Dendritic cell treated with granulocyte-macrophage colony-stimulating factor and Interleukin-4, amounts not matched to agents 40 ng/mL and 50 ng/mL, for 4 days (primary cell): Measurements from ENCODE around the gene NWD2.

ENCODE experiments used
- H3K27ac Mint-ChIP-seq: one replicate; pipeline ENCODE4 v1.8.0; 2022; ENCODE audit warnings: mild to moderate bottlenecking, mixed read lengths
- H3K27me3 Mint-ChIP-seq: one replicate; pipeline ENCODE4 v1.8.0; 2022; ENCODE audit warnings: mild to moderate bottlenecking, mixed read lengths
- H3K36me3 Mint-ChIP-seq: one replicate; pipeline ENCODE4 v1.8.0; 2022; ENCODE audit warnings: low read depth, mixed read lengths
- H3K4me1 Mint-ChIP-seq: one replicate; pipeline ENCODE4 v1.8.0; 2022; ENCODE audit warnings: low read depth, mixed read lengths
- H3K4me3 Mint-ChIP-seq: one replicate; pipeline ENCODE4 v1.8.0; 2022; ENCODE audit warnings: mild to moderate bottlenecking, moderate library complexity, mixed read lengths
- H3K9me3 Mint-ChIP-seq: one replicate; pipeline ENCODE4 v1.8.0; 2022; ENCODE audit warnings: mixed read lengths
- intact Hi-C: fragments of 100-400 bp; cut with micrococcal nuclease; formaldehyde crosslinking; loops from one replicate; pipeline ENCODE4 v1.15.0; 2022

The NWD2 gene

DNA sequence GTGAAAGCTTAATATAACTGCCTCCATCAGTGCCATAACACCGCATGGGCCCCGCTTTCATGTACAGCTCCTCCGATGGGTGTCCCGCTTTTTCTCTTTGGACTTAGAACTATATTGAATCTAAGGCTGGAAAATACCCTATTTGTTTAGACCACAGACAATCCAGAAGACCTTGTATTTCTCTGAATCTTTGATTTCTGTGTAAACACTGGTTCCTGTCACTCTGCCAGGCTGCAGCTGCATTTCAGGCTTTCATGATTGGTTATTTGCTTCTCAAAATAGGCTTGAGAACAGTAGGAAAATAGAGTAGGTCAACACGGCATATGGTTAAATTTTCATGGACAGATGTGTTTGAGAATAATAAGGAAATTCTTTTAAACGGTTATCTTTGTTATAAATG lies 80.0 kb downstream of the NWD2 start:
- no peaks in the 10 kb centered on the region for H3K4me1 Mint-ChIP-seq
- no peaks in the 10 kb centered on the region for H3K36me3 Mint-ChIP-seq
- H3K9me3 Mint-ChIP-seq, result peaks cover 10% of the 10 kb centered on the region
- intact Hi-C loops, result no loop called here
- H3K27ac Mint-ChIP-seq, result no peak overlapping the region
- H3K27me3 Mint-ChIP-seq, result no peaks in the 10 kb centered on the region
- H3K4me3 Mint-ChIP-seq, result no peak overlapping the region

GRCh38 chr4:37326852-37327251 lies 82.3 kb downstream of the NWD2 start:
- H3K4me3 Mint-ChIP-seq, result no peak overlapping the region
- intact Hi-C loops, result no loop called here
- no peaks in the 10 kb centered on the region for H3K9me3 Mint-ChIP-seq
- no peaks in the 10 kb centered on the region for H3K36me3 Mint-ChIP-seq
- H3K27me3 Mint-ChIP-seq, result no peaks in the 10 kb centered on the region
- H3K4me1 Mint-ChIP-seq, result no peaks in the 10 kb centered on the region
- no peak overlapping the region for H3K27ac Mint-ChIP-seq

DNA sequence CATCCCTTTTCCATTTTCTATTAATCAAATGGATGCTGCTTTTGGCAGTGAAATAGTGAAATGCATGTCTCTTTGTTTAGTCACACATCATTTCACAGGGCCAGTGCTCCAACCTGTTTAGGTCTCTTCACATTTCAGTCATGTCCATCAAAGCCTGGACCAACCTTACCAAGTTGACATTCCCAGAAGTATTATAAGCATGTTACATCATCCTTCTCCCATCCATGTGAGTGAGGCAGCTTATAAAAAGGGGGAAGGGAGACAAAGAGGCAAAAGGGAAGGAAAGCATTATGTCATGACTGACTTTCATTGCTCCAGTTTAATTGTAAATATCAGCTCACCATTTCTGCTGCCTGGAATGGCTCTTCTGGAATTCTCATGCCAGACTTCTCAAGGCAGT lies 94.4 kb downstream of the NWD2 start:
- Mint-ChIP-seq H3K4me1 (no peaks in the 10 kb centered on the region), H3K27ac (no peak overlapping the region), H3K4me3 (no peak overlapping the region), H3K36me3 (no peaks in the 10 kb centered on the region), H3K9me3 (no peaks in the 10 kb centered on the region), H3K27me3 (no peaks in the 10 kb centered on the region)
- intact Hi-C loops, result no loop called here

- H3K27me3 Mint-ChIP-seq, result peaks cover 3% of the 10 kb centered on the region
- peaks cover 10% of the 10 kb centered on the region for H3K4me1 Mint-ChIP-seq
- no peaks in the 10 kb centered on the region for H3K36me3 Mint-ChIP-seq
- intact Hi-C loops, result no loop called here
- H3K27ac Mint-ChIP-seq, result no peak overlapping the region
- H3K4me3 Mint-ChIP-seq, result no peak overlapping the region
- H3K9me3 Mint-ChIP-seq, result peaks cover 5% of the 10 kb centered on the region
These were observed 114.2 kb downstream of the NWD2 start for GRCh38 chr4:37358748-37359147.

DNA sequence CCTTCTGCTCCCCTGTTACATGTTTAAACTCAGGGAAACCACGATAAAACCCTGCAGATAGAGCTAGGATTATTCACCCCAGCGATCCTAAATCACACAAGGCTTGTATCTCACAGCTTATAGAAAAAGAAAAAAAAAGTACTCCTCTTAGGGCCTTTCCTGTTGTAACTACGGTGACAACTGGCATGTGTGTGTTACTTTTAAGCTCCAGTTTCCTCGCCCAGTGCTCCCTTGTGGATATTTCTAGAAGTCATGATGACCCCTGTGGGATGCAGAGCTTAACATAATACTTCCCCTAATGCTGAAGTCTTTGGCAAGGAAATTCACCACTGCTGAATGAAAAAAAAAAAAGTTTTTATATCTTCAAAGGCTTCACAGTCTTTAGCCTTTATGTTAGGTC lies 114.7 kb downstream of the NWD2 start:
- H3K27ac Mint-ChIP-seq, result no peak overlapping the region
- peaks cover 10% of the 10 kb centered on the region for H3K4me1 Mint-ChIP-seq
- no peak overlapping the region for H3K4me3 Mint-ChIP-seq
- peaks cover under 1% of the 10 kb centered on the region for H3K9me3 Mint-ChIP-seq
- intact Hi-C loops, result no loop called here
- no peaks in the 10 kb centered on the region for H3K36me3 Mint-ChIP-seq
- H3K27me3 Mint-ChIP-seq, result peaks cover 3% of the 10 kb centered on the region

DNA sequence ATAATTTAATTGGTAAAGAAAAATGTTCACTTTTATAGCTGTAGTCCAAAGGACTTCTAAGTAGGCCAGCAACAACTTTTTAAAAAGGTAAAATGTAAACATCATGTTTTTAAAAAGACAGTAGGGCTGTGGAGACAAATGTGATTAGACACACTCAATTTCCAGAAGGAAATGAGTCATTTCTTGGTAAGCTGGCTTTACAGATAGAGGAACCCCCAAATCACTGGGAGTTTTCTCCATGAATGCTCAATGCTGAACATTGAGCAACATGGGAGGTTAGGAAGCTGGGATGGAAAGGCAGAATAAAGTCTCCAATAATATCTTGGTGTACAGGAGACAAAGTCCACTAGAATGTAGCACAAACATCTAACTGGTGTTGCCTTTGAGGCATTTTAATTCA lies 121.3 kb downstream of the NWD2 start:
- Mint-ChIP-seq H3K27me3 (no peaks in the 10 kb centered on the region), H3K36me3 (no peaks in the 10 kb centered on the region), H3K4me3 (no peak overlapping the region), H3K9me3 (no peaks in the 10 kb centered on the region), H3K4me1 (peaks cover 35% of the 10 kb centered on the region), H3K27ac (no peak overlapping the region)
- intact Hi-C loops, result no loop called here

- Mint-ChIP-seq H3K4me3 (no peak overlapping the region), H3K36me3 (no peaks in the 10 kb centered on the region), H3K4me1 (peaks cover 25% of the 10 kb centered on the region), H3K9me3 (no peaks in the 10 kb centered on the region), H3K27me3 (no peaks in the 10 kb centered on the region), H3K27ac (no peak overlapping the region)
- intact Hi-C loops, result no loop called here
These were observed 123.4 kb downstream of the NWD2 start for GRCh38 chr4:37367901-37368300.

DNA sequence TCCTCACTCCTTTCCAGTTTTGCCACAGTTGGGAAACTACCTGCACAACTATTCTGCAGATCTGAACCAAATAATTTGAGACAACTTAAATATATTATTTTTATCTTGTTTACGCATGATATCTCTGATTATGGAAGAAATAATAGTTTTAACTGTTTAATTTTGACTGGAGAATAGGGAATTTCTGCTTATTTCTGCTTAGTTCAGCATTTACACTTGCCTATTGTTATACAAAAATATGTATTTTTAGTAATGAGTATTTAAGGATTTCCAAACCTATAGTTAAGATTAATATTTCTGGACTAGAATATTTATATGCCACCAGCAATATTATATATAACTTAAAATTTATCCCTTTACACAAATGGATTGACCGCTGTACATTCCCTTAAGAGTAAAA lies 125.5 kb downstream of the NWD2 start:
- no peaks in the 10 kb centered on the region for H3K9me3 Mint-ChIP-seq
- H3K4me1 Mint-ChIP-seq, result peaks cover 19% of the 10 kb centered on the region
- H3K4me3 Mint-ChIP-seq, result no peak overlapping the region
- H3K36me3 Mint-ChIP-seq, result no peaks in the 10 kb centered on the region
- H3K27ac Mint-ChIP-seq, result no peak overlapping the region
- H3K27me3 Mint-ChIP-seq, result no peaks in the 10 kb centered on the region
- intact Hi-C loops, result loop anchor here (10.0 kb wide), 1 partner anchor 125 kb away; the partner anchor contains the start of gene NWD2

DNA sequence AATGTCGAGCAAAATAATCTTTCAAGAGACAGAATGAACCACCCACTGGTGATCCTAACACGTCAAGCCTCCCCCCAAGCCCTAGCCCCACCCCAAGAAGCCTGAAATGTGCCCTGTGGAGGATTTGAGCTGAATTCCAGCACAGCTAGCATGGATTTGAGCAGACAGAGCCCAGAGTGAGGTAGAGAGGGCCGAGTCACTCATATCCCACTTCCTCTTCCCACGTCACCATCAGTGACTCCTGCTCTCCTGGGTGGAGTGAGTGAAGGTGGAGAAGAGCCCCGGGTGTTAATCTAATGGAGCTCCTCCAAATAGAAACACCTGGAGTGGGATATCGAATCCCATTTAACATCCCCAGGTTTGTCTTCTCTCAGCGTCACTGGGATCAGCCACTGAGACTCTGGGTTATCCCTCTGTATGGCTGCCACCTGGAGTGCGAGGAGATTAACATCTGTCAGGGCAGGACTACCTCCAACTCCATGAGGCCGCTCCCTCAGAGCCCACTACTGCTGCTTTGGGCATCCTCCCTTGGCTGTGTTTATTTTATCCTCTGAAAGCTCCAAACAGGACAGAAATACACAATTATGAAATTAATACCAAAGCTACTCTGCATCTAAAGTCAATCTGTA lies 136.6 kb downstream of the NWD2 start:
- Mint-ChIP-seq H3K4me1 (peaks cover 5% of the 10 kb centered on the region), H3K27me3 (no peaks in the 10 kb centered on the region), H3K4me3 (no peak overlapping the region), H3K27ac (no peak overlapping the region), H3K36me3 (no peaks in the 10 kb centered on the region), H3K9me3 (no peaks in the 10 kb centered on the region)
- intact Hi-C loops, result no loop called here

DNA sequence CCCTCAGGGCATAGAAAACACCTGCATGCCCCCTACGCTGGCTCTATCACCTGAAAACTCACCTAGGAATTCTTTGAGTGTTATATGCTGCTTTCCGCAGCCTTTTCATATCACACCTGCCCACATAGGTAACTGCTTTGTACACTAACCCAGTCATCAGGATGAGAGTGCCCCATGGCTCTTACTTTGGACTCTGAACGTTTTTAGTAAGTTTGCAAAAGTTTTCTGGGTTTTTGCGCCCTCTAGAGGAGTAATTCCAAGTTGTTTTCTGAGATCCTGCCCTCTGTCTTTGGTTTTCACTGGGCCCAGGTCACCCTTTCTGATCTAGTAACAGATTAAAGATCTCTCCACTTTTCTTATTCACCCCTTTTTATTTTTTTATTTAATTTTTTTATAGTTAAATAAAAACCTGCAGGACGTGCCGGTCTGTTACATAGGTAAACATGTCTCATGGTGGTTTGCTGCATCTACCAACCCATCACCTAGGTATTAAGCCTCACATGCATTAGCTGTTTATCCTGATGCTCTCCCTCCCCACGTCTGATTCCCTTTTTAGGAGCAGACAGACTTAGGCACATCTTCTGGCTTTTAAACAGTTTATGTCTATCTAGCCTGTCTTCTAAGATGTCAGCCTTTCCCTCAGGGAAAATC lies 139.2 kb downstream of the NWD2 start:
- Mint-ChIP-seq H3K27me3 (no peaks in the 10 kb centered on the region), H3K4me1 (peaks cover 13% of the 10 kb centered on the region), H3K9me3 (no peaks in the 10 kb centered on the region), H3K36me3 (no peaks in the 10 kb centered on the region), H3K4me3 (no peak overlapping the region), H3K27ac (no peak overlapping the region)
- intact Hi-C loops, result no loop called here

DNA sequence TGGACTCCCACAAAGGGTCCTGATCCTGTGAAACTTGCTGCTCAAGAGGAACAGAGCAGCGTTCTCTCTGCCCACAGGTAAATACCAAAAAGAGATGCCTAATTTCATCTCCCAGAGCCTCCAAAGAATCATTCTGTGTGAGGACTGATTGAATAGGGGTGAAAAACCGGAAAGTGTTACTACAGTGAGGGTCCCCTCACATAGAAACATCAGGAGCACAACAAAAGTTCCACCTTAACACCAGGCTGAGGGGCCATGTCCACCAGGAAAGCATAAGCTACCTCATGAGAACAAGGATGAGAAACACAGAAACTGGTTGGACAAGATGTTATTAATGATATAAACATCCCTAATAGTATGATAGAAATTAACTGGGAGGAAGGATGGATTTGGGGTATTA lies 140.9 kb downstream of the NWD2 start:
- no peaks in the 10 kb centered on the region for H3K27me3 Mint-ChIP-seq
- H3K9me3 Mint-ChIP-seq, result no peaks in the 10 kb centered on the region
- H3K4me1 Mint-ChIP-seq, result peaks cover 22% of the 10 kb centered on the region
- H3K36me3 Mint-ChIP-seq, result no peaks in the 10 kb centered on the region
- no peak overlapping the region for H3K4me3 Mint-ChIP-seq
- H3K27ac Mint-ChIP-seq, result no peak overlapping the region
- intact Hi-C loops, result no loop called here

DNA sequence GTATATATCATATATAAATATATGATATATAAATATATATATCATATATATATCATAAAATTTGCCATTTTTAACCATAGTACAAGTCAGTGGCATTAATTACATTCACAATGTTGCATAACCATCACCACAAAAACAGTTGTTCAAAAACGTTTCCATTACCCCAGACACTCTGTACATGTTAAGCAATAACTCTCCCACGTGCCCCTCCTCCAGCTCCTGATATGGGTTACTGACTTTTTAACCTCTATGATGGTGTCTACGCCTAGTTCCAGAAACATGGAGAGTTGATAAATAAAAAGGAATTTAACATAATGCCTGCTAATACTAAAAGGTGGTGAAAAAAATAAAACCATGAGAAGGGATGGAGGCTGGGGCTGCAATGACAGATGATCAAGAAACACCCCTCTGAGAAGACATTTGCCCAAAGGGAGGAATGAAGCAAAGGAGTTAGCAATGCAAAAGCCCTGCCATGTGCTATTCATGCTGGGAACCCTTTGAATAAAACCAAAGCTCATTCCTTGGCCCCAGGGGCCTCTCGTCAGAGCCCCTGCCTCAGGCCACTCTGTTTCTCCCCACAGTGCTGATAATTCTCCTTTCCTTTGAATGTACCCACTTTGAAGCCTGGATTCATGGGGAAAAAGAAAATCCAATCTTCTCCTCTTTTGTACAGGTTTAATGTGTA lies 144.3 kb downstream of the NWD2 start:
- Mint-ChIP-seq H3K27me3 (no peaks in the 10 kb centered on the region), H3K9me3 (no peaks in the 10 kb centered on the region), H3K27ac (no peak overlapping the region), H3K4me1 (peaks cover 34% of the 10 kb centered on the region), H3K4me3 (no peak overlapping the region), H3K36me3 (no peaks in the 10 kb centered on the region)
- intact Hi-C loops, result no loop called here

GRCh38 chr4:37389366-37389765 lies 144.8 kb downstream of the NWD2 start:
- no peak overlapping the region for H3K27ac Mint-ChIP-seq
- intact Hi-C loops, result no loop called here
- H3K27me3 Mint-ChIP-seq, result no peaks in the 10 kb centered on the region
- no peak overlapping the region for H3K4me3 Mint-ChIP-seq
- H3K9me3 Mint-ChIP-seq, result no peaks in the 10 kb centered on the region
- peaks cover 39% of the 10 kb centered on the region for H3K4me1 Mint-ChIP-seq
- H3K36me3 Mint-ChIP-seq, result no peaks in the 10 kb centered on the region

DNA sequence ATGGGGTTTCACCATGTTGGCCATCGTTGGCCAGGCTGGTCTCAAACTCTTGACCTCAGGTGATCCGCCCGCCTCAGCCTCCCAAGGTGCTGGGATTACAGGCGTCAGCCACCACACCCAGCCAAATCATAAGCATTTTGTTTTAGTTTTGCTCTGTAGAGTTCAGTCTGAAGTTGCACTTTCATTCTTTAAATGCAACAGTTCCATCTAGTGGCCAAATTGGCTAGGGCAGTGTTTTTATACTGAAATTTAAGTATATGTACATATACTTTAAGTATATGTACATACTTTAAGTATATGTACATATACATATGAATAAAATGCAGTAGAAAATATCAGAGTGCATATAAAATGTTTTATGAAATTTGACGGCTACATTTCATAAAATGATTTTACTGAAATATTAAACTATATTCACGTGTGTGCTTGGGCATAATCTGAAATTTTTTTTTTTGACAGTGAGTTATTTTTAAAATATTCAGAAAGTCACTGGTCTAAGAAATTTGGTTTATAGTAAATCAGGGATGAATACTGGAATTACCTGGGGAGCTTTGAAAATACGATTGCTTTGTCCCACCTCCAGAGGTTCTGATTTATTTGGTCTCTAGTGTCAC lies 145.5 kb downstream of the NWD2 start:
- H3K36me3 Mint-ChIP-seq, result no peaks in the 10 kb centered on the region
- no peak overlapping the region for H3K27ac Mint-ChIP-seq
- peak overlapping the region; percentile 23 for H3K4me3 Mint-ChIP-seq
- H3K4me1 Mint-ChIP-seq, result peaks cover 39% of the 10 kb centered on the region
- no peaks in the 10 kb centered on the region for H3K27me3 Mint-ChIP-seq
- intact Hi-C loops, result loop anchor here (5.0 kb wide), 4 partner anchors 323 to 1098 kb away; no protein-coding TSS in a partner anchor
- no peaks in the 10 kb centered on the region for H3K9me3 Mint-ChIP-seq
